Activated naive CD4-positive, alpha-beta T cell treated with anti-CD3 and anti-CD28 coated beads for 36 hours (primary cell): Measurements from ENCODE around the gene CX3CR1. TPM values are rescaled to one million over a fixed set of nuclear protein-coding genes. Genes with fewer than 3 reads are reported as not detected.
A peak's percentile ranks its signal among the peaks of the same experiment; 100 is the strongest.

ENCODE experiments used
- CTCF ChIA-PET: fragments of 350-600 bp; sonication (Branson Sonifier 250); formaldehyde crosslinking; loops from one replicate; lab custom pipeline; 2021; ENCODE audit warnings: antibody characterized with exemption; lab: Charles Lee
- DNase-seq: peaks from one replicate; pipeline ENCODE4 v3.0.0-alpha.2; 2020
- H3K27ac Mint-ChIP-seq: one replicate; pipeline ENCODE4 v1.8.0; 2021; ENCODE audit warnings: mild to moderate bottlenecking, mixed read lengths
- H3K27me3 Mint-ChIP-seq: one replicate; pipeline ENCODE4 v1.8.0; 2021; ENCODE audit warnings: low read depth, mixed read lengths
- H3K36me3 Mint-ChIP-seq: one replicate; pipeline ENCODE4 v1.8.0; 2021; ENCODE audit warnings: low read depth, mixed read lengths
- H3K4me1 Mint-ChIP-seq: one replicate; pipeline ENCODE4 v1.8.0; 2021; ENCODE audit warnings: low read depth, mixed read lengths
- H3K4me3 Mint-ChIP-seq: one replicate; pipeline ENCODE4 v1.8.0; 2021; ENCODE audit warnings: mild to moderate bottlenecking, moderate library complexity, mixed read lengths
- H3K9me3 Mint-ChIP-seq: one replicate; pipeline ENCODE4 v1.8.0; 2021; ENCODE audit warnings: mixed read lengths
- intact Hi-C: fragments of 100-400 bp; cut with micrococcal nuclease; formaldehyde crosslinking; loops from one replicate; pipeline ENCODE4 v1.15.1; 2023
- total RNA-seq, 2 experiments: library from RNA; stranded (reverse); gene quantifications; one replicate each; pipeline ENCODE4 v1.2.3, GENCODE V29; 2021

CX3CR1 gene
- total RNA-seq, 2 experiments from 2014 or later: not detected

DNA sequence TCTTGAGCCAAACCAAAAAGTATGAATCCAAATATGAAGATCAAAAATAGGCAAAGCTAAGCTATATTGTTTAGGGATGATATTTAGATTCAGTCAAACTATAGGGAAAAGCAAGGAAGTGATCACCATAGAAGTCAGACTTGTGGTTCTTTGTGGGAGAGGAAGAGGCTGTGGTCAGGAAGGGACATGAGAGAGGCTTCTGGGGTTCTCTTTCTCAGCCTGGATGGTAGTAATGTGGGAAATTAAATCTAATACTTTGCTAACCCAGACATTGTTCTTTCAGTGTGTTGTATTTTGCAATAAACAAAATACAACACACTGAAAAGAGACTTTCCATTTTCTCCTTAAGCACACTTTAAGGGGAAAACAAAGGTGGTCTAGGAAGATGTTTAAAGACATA lies 3.1 kb downstream of the CX3CR1 start:
- intact Hi-C loops: no loop called here
- Mint-ChIP-seq H3K4me1 (no peaks in the 10 kb centered on the region), H3K27me3 (no peaks in the 10 kb centered on the region), H3K27ac (no peak overlapping the region), H3K36me3 (no peaks in the 10 kb centered on the region), H3K4me3 (no peak overlapping the region), H3K9me3 (no peaks in the 10 kb centered on the region)
- no peak for DNase-seq
- CTCF ChIA-PET: interaction anchor here (6.2 to 6.7 kb wide), 2 partner anchors 10 to 15 kb away, joined by 34 to 40 read pairs; no protein-coding TSS in a partner anchor

DNA sequence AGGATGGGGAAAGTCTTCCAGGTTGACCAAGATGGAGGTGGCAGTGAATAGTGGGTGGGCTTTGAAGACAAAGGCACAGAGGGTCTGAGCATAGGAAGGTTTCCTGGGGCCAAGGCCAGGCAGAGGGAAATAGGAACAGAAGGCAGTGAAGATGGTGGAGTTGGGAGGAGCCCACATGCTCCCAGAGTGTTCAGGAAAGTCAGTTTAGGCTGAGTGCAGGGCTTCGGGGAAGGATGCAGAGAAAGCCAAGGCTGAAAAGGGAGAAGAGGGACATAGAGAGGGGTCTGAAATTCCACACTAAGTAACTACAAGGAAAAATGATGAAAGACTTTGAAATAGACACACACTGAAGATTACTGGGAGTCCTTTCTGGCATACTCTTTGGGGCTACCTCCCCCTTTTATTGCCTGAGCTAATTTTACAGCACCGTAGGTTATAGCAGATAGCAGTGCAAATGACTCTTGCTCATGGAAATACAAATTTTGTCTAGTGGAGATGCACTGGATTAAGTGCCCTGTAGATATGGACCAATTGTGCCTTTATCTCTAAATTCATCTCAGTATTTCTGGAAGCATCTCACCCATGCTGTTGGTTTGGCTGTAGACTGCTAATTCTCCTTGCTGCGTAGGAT lies 3.8 kb downstream of the CX3CR1 start:
- intact Hi-C loops: no loop called here
- Mint-ChIP-seq H3K36me3 (no peaks in the 10 kb centered on the region), H3K4me3 (no peak overlapping the region), H3K9me3 (no peaks in the 10 kb centered on the region), H3K27ac (no peak overlapping the region), H3K27me3 (no peaks in the 10 kb centered on the region), H3K4me1 (no peaks in the 10 kb centered on the region)
- DNase-seq: no peak
- CTCF ChIA-PET: interaction anchor here (1.2 to 6.7 kb wide), 3 partner anchors 11 to 150 kb away, joined by 4 to 40 read pairs (median 34); no protein-coding TSS in a partner anchor

DNA sequence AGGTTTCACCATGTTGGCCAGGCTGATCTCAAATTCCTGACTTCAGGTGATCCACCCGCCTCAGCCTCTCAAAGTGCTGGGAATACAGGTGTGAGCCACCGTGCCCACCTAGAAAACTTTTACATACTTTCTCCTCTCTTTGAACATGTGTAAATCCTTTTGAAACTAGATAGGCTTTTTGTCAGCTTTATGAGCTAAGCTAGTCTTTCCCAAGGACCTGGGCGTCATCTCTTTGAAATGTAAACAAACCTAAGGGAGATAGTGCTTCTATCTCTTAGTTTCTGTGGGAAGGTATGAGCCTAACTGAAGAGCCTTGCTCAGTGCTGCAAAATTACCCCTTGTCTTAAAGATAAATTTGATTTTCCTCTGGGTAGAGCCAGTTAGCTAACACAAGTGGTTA lies 4.8 kb downstream of the CX3CR1 start:
- H3K4me1 Mint-ChIP-seq: no peaks in the 10 kb centered on the region
- no peaks in the 10 kb centered on the region for H3K9me3 Mint-ChIP-seq
- CTCF ChIA-PET: interaction anchor here (1.2 to 6.7 kb wide), 3 partner anchors 12 to 149 kb away, joined by 3 to 40 read pairs (median 4); no protein-coding TSS in a partner anchor
- H3K27ac Mint-ChIP-seq: no peak overlapping the region
- no peak overlapping the region for H3K4me3 Mint-ChIP-seq
- no peak for DNase-seq
- H3K27me3 Mint-ChIP-seq: no peaks in the 10 kb centered on the region
- intact Hi-C loops: no loop called here
- H3K36me3 Mint-ChIP-seq: no peaks in the 10 kb centered on the region

DNA sequence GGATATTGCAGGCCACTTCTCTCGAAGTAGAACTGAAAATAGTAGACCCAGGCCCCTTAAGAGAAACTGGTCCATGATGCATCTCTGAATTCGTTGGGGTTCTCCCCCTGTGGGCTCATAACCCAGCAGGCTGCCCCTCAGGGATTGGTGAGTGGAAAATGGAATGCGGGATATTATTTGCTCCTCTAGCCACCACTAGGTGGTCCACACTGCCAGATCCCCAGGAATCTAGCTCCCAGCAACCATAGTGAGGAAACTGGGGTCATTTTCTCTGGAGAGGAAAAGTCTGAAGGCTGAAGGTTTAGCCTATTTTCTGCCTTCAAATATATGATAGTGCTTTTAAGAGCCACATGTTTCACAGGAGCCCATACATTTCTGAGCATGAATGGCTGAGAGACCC lies 6.7 kb downstream of the CX3CR1 start:
- no peak for DNase-seq
- no peaks in the 10 kb centered on the region for H3K9me3 Mint-ChIP-seq
- CTCF ChIA-PET: interaction anchor here (1.1 to 6.7 kb wide), 3 partner anchors 14 to 193 kb away, joined by 3 to 40 read pairs (median 3); no protein-coding TSS in a partner anchor
- H3K36me3 Mint-ChIP-seq: no peaks in the 10 kb centered on the region
- intact Hi-C loops: no loop called here
- H3K4me1 Mint-ChIP-seq: peaks cover 5% of the 10 kb centered on the region
- H3K27ac Mint-ChIP-seq: no peak overlapping the region
- no peaks in the 10 kb centered on the region for H3K27me3 Mint-ChIP-seq
- H3K4me3 Mint-ChIP-seq: no peak overlapping the region

DNA sequence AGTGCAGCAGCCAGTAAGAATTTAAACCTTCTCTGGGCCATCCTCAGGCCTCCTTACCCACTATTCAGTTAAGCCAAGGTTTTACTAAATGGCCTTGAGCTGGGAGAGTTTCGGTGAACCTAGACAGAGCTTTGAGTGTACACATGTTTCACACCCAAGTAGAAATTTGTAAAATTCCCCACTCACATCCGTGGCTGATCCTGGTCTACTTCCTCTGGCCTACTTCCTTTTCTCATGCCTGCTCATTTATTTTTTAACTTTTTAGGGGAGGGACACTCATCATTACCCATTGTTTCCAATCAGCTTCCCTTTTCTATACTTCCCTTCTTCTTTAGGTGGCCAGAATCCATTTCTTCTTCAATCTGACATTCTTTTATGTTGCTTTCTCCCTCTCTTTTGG lies 7.6 kb downstream of the CX3CR1 start:
- H3K27me3 Mint-ChIP-seq: no peaks in the 10 kb centered on the region
- H3K4me3 Mint-ChIP-seq: no peak overlapping the region
- DNase-seq: no peak
- intact Hi-C loops: no loop called here
- H3K9me3 Mint-ChIP-seq: no peaks in the 10 kb centered on the region
- H3K36me3 Mint-ChIP-seq: no peaks in the 10 kb centered on the region
- CTCF ChIA-PET: interaction anchor here (1.3 to 6.7 kb wide), 2 partner anchors 15 to 19 kb away, joined by 3 to 40 read pairs; no protein-coding TSS in a partner anchor
- H3K27ac Mint-ChIP-seq: no peak overlapping the region
- H3K4me1 Mint-ChIP-seq: peaks cover 15% of the 10 kb centered on the region

DNA sequence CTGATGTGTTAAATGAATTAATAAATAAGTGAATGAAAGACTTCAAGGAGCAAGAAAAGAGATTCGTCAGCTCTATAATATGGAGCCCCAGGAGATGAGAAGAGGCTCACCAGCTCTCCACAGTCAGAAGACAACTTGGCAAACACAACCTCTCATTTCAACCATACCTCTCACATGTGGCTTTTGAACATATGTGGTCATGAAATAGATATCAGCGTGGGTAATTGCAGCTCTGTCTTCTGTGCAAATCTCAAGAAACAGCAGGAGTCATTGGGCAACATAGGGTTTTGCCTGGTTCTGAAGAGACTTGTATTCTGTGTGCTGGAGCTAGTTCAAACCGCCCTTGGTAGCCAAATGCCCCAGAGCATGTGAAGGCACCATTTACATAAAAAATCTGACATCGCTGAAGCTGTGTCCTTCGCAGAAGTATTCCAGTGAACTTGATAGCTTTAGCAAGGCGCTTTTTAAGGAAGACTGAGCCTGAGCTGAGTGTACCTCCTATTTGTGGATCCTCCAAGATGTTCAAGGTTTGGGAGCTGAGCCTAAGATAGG lies 8.4 kb downstream of the CX3CR1 start:
- intact Hi-C loops: no loop called here
- no peaks in the 10 kb centered on the region for H3K9me3 Mint-ChIP-seq
- no peak overlapping the region for H3K27ac Mint-ChIP-seq
- H3K27me3 Mint-ChIP-seq: no peaks in the 10 kb centered on the region
- no peak for DNase-seq
- CTCF ChIA-PET: interaction anchor here (1.3 to 6.7 kb wide), 2 partner anchors 16 to 19 kb away, joined by 3 to 40 read pairs; no protein-coding TSS in a partner anchor
- no peak overlapping the region for H3K4me3 Mint-ChIP-seq
- no peaks in the 10 kb centered on the region for H3K36me3 Mint-ChIP-seq
- peaks cover 18% of the 10 kb centered on the region for H3K4me1 Mint-ChIP-seq

DNA sequence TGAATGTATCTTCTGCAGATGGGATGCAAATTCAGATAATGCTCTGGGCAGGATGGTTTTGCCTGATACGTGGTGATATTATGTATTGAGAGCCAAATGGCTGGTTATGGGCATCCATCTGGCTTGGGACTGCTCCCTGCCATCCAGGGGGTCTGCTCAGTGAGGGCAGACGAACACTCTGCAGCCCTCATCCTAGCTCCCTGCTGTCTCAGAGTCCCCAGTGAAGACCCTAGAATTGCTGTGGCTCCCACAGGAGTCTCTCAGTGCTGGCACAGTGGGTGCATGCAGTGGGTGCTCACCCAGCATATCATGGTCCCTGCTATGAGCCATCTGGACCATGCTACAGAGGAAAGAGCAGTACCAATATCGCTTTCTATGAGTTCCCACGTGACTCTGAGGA lies 10.3 kb downstream of the CX3CR1 start:
- no peak overlapping the region for H3K27ac Mint-ChIP-seq
- no peaks in the 10 kb centered on the region for H3K9me3 Mint-ChIP-seq
- H3K4me1 Mint-ChIP-seq: peaks cover 20% of the 10 kb centered on the region
- no peaks in the 10 kb centered on the region for H3K36me3 Mint-ChIP-seq
- H3K27me3 Mint-ChIP-seq: no peaks in the 10 kb centered on the region
- intact Hi-C loops: loop anchor here (10.0 kb wide), 1 partner anchor 1185 kb away; the partner anchor contains the start of gene RPL14
- no peak overlapping the region for H3K4me3 Mint-ChIP-seq
- CTCF ChIA-PET: interaction anchor here (0.9 to 3.7 kb wide), 5 partner anchors 18 to 143 kb away, joined by 3 to 25 read pairs (median 5); no protein-coding TSS in a partner anchor
- no peak for DNase-seq

DNA sequence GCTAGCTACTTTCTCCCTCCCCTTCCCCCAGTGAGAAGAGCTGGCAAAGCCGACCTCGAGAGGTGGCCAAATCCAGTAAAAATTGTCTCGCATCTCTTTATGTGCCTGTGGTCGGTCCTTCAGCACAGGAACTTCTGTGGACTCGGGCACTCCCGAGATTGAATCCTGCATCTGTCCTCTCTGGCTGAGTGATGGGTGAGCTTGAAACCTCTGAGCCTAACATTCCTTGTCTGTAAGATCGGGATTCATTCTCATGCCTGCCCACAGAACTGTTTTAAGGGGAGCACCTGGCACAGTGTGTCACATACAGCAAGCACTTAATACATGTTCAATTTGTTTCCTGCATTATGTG lies 11.3 kb downstream of the CX3CR1 start:
- Mint-ChIP-seq H3K27me3 (no peaks in the 10 kb centered on the region), H3K4me1 (peaks cover 20% of the 10 kb centered on the region), H3K36me3 (no peaks in the 10 kb centered on the region), H3K4me3 (no peak overlapping the region), H3K9me3 (no peaks in the 10 kb centered on the region), H3K27ac (peak overlapping the region; percentile 33)
- intact Hi-C loops: loop anchor here (10.0 kb wide), 1 partner anchor 1186 kb away; the partner anchor contains the start of gene RPL14
- CTCF ChIA-PET: interaction anchor here (0.8 to 3.7 kb wide), 4 partner anchors 19 to 142 kb away, joined by 3 to 25 read pairs (median 4); no protein-coding TSS in a partner anchor
- no peak for DNase-seq

DNA sequence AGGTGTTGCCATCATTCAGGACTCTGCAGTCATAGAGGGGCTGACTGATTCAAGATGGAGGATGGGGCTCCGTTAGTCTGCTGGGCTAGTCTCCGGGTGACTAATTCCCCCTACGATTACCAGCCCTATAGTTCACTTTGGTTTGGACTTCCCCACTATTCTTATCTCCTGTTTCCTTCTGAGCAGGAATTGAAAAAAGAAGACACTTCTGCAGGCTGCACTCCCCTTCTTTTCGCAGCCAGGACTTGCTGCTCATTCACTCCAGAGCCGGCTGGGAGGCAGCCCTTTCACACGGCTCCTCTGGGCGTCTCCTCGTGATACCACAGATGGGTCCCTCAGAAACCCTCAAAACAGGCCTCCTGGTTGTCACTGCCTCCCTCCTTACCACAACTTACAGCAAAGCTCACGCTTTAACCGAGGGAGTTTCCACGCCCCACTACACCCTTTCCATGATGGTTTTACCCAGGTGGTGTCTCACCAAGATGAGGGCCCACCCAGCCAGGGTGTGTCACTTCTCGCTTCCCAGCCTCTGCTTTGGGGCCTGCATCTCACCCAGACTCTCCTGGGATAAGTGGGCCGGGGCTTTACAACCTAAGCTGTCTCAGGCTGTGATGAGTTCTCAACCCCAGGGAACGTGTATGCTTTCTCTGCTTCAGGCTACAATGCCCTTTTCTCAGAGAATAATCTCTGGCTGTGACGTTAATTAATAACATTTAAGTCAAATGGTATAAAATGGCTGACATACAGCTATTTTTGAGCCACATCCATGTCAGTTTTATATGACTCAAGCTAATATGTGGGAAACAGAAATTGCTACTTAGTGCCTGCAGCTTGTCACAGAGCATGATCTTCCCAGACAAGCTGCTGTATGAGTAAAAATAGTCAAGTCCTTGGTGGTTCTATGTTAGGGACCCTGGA lies 11.9 kb downstream of the CX3CR1 start:
- Mint-ChIP-seq H3K27ac (peak overlapping the region; percentile 92), H3K9me3 (no peaks in the 10 kb centered on the region), H3K4me3 (peak overlapping the region; percentile 39), H3K4me1 (peaks cover 25% of the 10 kb centered on the region), H3K27me3 (no peaks in the 10 kb centered on the region), H3K36me3 (no peaks in the 10 kb centered on the region)
- peak; percentile 83 for DNase-seq
- CTCF ChIA-PET: interaction anchor here (1.6 to 3.7 kb wide), 3 partner anchors 20 to 141 kb away, joined by 3 to 25 read pairs (median 5); no protein-coding TSS in a partner anchor
- intact Hi-C loops: loop anchor here (1.0 to 10.0 kb wide), 4 partner anchors 13 to 1187 kb away; partner anchors contain the start of gene RPL14

DNA sequence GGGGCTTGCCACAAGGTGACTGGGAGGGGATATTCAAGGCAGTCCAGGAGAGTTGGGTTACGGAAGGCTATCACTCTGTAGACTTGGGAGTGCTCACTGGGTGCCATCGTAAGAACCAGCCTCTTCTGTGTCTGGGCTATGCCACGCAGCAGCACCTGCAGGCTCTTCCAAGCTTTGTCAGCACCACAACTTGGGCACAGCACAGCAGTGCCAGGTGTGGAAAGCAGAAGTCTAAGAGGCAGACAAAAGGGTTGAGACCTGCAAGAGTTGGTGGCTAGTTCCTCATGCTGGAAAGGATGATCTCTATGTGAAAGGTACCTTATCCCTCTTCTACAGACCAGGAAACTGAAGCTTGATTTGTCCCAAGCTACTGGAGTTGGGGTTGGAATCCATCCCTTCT lies 15.8 kb downstream of the CX3CR1 start:
- CTCF ChIA-PET: interaction anchor here (1.1 to 4.3 kb wide), 3 partner anchors 24 to 72 kb away, joined by 4 to 22 read pairs (median 4); partner anchors contain the start of gene XIRP1
- Mint-ChIP-seq H3K4me3 (no peak overlapping the region), H3K27ac (no peak overlapping the region), H3K27me3 (peaks cover 8% of the 10 kb centered on the region), H3K9me3 (no peaks in the 10 kb centered on the region), H3K36me3 (no peaks in the 10 kb centered on the region), H3K4me1 (peaks cover 32% of the 10 kb centered on the region)
- DNase-seq: no peak
- intact Hi-C loops: loop anchor here (10.0 kb wide), 1 partner anchor 1191 kb away; the partner anchor contains the start of gene RPL14

DNA sequence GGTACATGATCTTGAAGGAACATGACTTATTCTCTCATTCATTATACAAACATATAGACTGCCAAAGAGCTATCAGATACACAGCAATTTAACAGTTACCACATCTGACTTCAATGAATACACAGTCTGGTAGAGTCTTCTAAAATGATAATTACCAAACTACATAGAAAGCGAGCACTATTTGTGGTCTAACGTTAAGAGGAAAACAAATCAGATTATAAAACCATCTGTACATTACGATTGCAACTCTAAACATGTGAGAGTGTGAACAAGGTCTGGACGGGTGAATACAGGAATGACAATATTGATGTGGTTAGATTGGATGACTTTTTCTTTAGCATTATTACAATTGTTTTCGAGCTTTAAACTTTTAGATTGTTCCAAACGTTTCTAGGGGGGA lies 16.3 kb downstream of the CX3CR1 start:
- Mint-ChIP-seq H3K4me1 (peaks cover 31% of the 10 kb centered on the region), H3K9me3 (no peaks in the 10 kb centered on the region), H3K36me3 (no peaks in the 10 kb centered on the region), H3K27me3 (peaks cover 8% of the 10 kb centered on the region), H3K4me3 (no peak overlapping the region), H3K27ac (no peak overlapping the region)
- CTCF ChIA-PET: interaction anchor here (1.1 to 4.3 kb wide), 3 partner anchors 24 to 72 kb away, joined by 4 to 22 read pairs (median 4); partner anchors contain the start of gene XIRP1
- intact Hi-C loops: loop anchor here (10.0 kb wide), 1 partner anchor 1191 kb away; the partner anchor contains the start of gene RPL14
- DNase-seq: no peak
